CD4-positive, alpha-beta T cell treated with Interleukin-1 beta for 1 hour (primary cell): ENCODE measurements around the gene GALNTL6.
"Not testable (repeated sequence)": the region's sequence is repeated elsewhere in the genome, so short reads cannot be mapped to it uniquely, and the experiment has no call there.

Source experiments
- DNase-seq, 2 donors: peaks; one replicate each; pipeline ENCODE4 v3.0.0-alpha.2; 2020 to 2022

Gene GALNTL6

GRCh38 chr4:172830295-172830764 is 1017.1 kb downstream of the GALNTL6 start:
- DNase-seq = no peak

- no peak for DNase-seq
Measured at GRCh38 chr4:172836661-172837060, 1023.5 kb downstream of the GALNTL6 start.

GRCh38 chr4:172838111-172838510 is 1024.9 kb downstream of the GALNTL6 start:
- no peak for DNase-seq

- no peak for DNase-seq
Measured at GRCh38 chr4:172838943-172839342, 1025.7 kb downstream of the GALNTL6 start.

GRCh38 chr4:172842779-172843178 is 1029.6 kb downstream of the GALNTL6 start:
- DNase-seq = no peak

GRCh38 chr4:172843192-172843591 is 1030.0 kb downstream of the GALNTL6 start:
- DNase-seq = no peak

GRCh38 chr4:172844556-172844955 is 1031.4 kb downstream of the GALNTL6 start:
- DNase-seq = no peak

- no peak for DNase-seq
Measured at GRCh38 chr4:172845281-172845680, 1032.1 kb downstream of the GALNTL6 start.

GRCh38 chr4:172850838-172851237 is 1037.6 kb downstream of the GALNTL6 start:
- DNase-seq = no peak

- DNase-seq = no peak
Measured at GRCh38 chr4:172851534-172851933, 1038.3 kb downstream of the GALNTL6 start.

- no peak for DNase-seq
Measured at GRCh38 chr4:172857026-172857425, 1043.8 kb downstream of the GALNTL6 start.

GRCh38 chr4:172858731-172859230 is 1045.6 kb downstream of the GALNTL6 start:
- DNase-seq = no peak

GRCh38 chr4:172865103-172865502 is 1051.9 kb downstream of the GALNTL6 start:
- no peak for DNase-seq

- no peak for DNase-seq
Measured at GRCh38 chr4:172865531-172866127, 1052.4 kb downstream of the GALNTL6 start.

GRCh38 chr4:172866421-172866820 is 1053.2 kb downstream of the GALNTL6 start:
- DNase-seq = no peak

GRCh38 chr4:172867835-172868234 is 1054.6 kb downstream of the GALNTL6 start:
- DNase-seq = no peak

- DNase-seq = no peak
Measured at GRCh38 chr4:172868271-172868670, 1055.1 kb downstream of the GALNTL6 start.

GRCh38 chr4:172869621-172870268 is 1056.5 kb downstream of the GALNTL6 start:
- no peak for DNase-seq

- DNase-seq = no peak
Measured at GRCh38 chr4:172871381-172871780, 1058.2 kb downstream of the GALNTL6 start.

GRCh38 chr4:172874944-172875343 is 1061.7 kb downstream of the GALNTL6 start:
- DNase-seq = no peak

- no peak for DNase-seq
Measured at GRCh38 chr4:172876394-172876793, 1063.2 kb downstream of the GALNTL6 start.

GRCh38 chr4:172881645-172882044 is 1068.4 kb downstream of the GALNTL6 start:
- DNase-seq = no peak

- DNase-seq = not testable (repeated sequence)
Measured at GRCh38 chr4:172887358-172887757, 1074.2 kb downstream of the GALNTL6 start.

GRCh38 chr4:172887959-172888358 is 1074.8 kb downstream of the GALNTL6 start:
- DNase-seq = no peak

GRCh38 chr4:172892300-172892699 is 1079.1 kb downstream of the GALNTL6 start:
- DNase-seq = no peak
